PC-3 (cell line): ENCODE data around the gene TMEM127.

Source experiments
- CTCF ChIP-seq: fragments of 300-600 bp; sonication (generic); conservative IDR thresholded peaks from 2 replicates; pipeline ENCODE4 v1.5.1; 2017; ENCODE audit warnings: antibody characterized with exemption, low read depth, mild to moderate bottlenecking, low read length
- EZH2 ChIP-seq: fragments of 300-600 bp; sonication (generic); IDR thresholded peaks from one replicate; pipeline ENCODE4 v1.6.1; 2017; ENCODE audit warnings: antibody characterized with exemption, mild to moderate bottlenecking, low read length; ENCODE audit not compliant: unreplicated experiment
- EZH2phosphoT487 ChIP-seq: fragments of 300-600 bp; sonication (generic); IDR thresholded peaks from 2 replicates; pipeline ENCODE4 v1.6.1; 2018; ENCODE audit warnings: mild to moderate bottlenecking, antibody characterized with exemption, low read length, borderline replicate concordance

GRCh38 chr2:96203130-96204028 is 62.4 kb downstream of the TMEM127 start:
- TF ChIP-seq CTCF (no peak), EZH2 (no peak), EZH2phosphoT487 (no peak)
